HepG2 (cell line): Measurements from ENCODE around the gene NUDT22. TPM values are rescaled to one million over a fixed set of nuclear protein-coding genes. Genes with fewer than 3 reads are reported as not detected.

Source experiments
- BCL6 ChIP-seq: IDR thresholded peaks from 2 replicates; pipeline ENCODE4 v1.6.1; 2016; ENCODE audit warnings: missing genetic modification reagents, missing compliant biosample characterization
- GLI4 ChIP-seq: sonication (generic); formaldehyde crosslinking; IDR thresholded peaks from 2 replicates; pipeline ENCODE4 v1.5.1; 2020; ENCODE audit warnings: missing genetic modification reagents, mild to moderate bottlenecking, moderate library complexity, borderline replicate concordance
- HMG20B ChIP-seq: conservative IDR thresholded peaks from 2 replicates; pipeline ENCODE4 v1.6.1; 2016; ENCODE audit warnings: missing genetic modification reagents, missing compliant biosample characterization
- LCORL ChIP-seq, 2 experiments: fragments of 450-650 bp in 1 of 2; sonication (generic) in 1 of 2; formaldehyde crosslinking in 1 of 2; IDR thresholded peaks; 2 replicates each; pipeline versions ENCODE4 v1.5.0 to v1.6.1; 2017 to 2020; ENCODE audit warnings: antibody characterized with exemption in 1 of 2, missing genetic modification reagents in 1 of 2
- NFE2 ChIP-seq: sonication (generic); formaldehyde crosslinking; IDR thresholded peaks from 2 replicates; pipeline ENCODE4 v1.4.0; 2020; ENCODE audit warnings: missing genetic modification reagents
- SETDB1 ChIP-seq: sonication (generic); formaldehyde crosslinking; IDR thresholded peaks from 2 replicates; pipeline ENCODE4 v1.5.1; 2020; ENCODE audit warnings: missing genetic modification reagents, mild to moderate bottlenecking, borderline replicate concordance
- SMC3 ChIP-seq: IDR thresholded peaks from 2 replicates; pipeline ENCODE4 v1.6.1; 2011; ENCODE audit warnings: low read length, improper control_type of control experiment
- TAF15 ChIP-seq: fragments of 200-400 bp; formaldehyde crosslinking; IDR thresholded peaks from one replicate; pipeline ENCODE4 v1.6.1; 2018; ENCODE audit warnings: mild to moderate bottlenecking, low read depth, low read length; ENCODE audit not compliant: poor library complexity, severe bottlenecking
- TARDBP ChIP-seq: sonication (generic); formaldehyde crosslinking; IDR thresholded peaks from 2 replicates; pipeline ENCODE4 v1.8.0; 2022; ENCODE audit warnings: mild to moderate bottlenecking, missing genetic modification reagents
- ZFP37 ChIP-seq: sonication (generic); formaldehyde crosslinking; IDR thresholded peaks from 2 replicates; pipeline ENCODE4 v1.4.0; 2020; ENCODE audit warnings: missing genetic modification reagents, borderline replicate concordance
- ZNF232 ChIP-seq: sonication (generic); formaldehyde crosslinking; IDR thresholded peaks from 2 replicates; pipeline ENCODE4 v1.4.0; 2020; ENCODE audit warnings: missing genetic modification reagents, borderline replicate concordance
- ZNF253 ChIP-seq: sonication (generic); formaldehyde crosslinking; IDR thresholded peaks from 2 replicates; pipeline ENCODE4 v1.8.0; 2022; ENCODE audit warnings: mild to moderate bottlenecking, missing genetic modification reagents, borderline replicate concordance
- ZNF30 ChIP-seq: sonication (generic); formaldehyde crosslinking; IDR thresholded peaks from 2 replicates; pipeline ENCODE4 v1.5.0; 2020; ENCODE audit warnings: mild to moderate bottlenecking, missing genetic modification reagents
- ZNF552 ChIP-seq: sonication (generic); formaldehyde crosslinking; IDR thresholded peaks from 2 replicates; pipeline ENCODE4 v1.9.0; 2022; ENCODE audit warnings: missing genetic modification reagents, mild to moderate bottlenecking, borderline replicate concordance
- ZNF720 ChIP-seq: sonication (generic); formaldehyde crosslinking; IDR thresholded peaks from 2 replicates; pipeline ENCODE4 v1.4.0; 2020; ENCODE audit warnings: missing genetic modification reagents
- ZNF777 ChIP-seq: sonication (generic); formaldehyde crosslinking; IDR thresholded peaks from 2 replicates; pipeline ENCODE4 v1.4.0; 2020; ENCODE audit warnings: missing genetic modification reagents
- polyA plus RNA-seq, 8 experiments: library from polyadenylated mRNA; depleted of rRNA in 3 of 8; stranded (reverse) in 7 of 8; unstranded in 1 of 8; fragments of >200 nt; fragmentation: Illumina TruSeq in 4 of 8; extraction: Trizol in 4 of 8; gene quantifications; 2 replicates each; pipeline versions ENCODE4 v1.2.1 to v1.2.3, GENCODE V29; 2011 to 2016; ENCODE audit warnings: low read depth in 4 of 8, missing spikeins in 1 of 8, mixed read lengths in 1 of 8; ENCODE audit not compliant: insufficient read depth in 1 of 8
- total RNA-seq, 5 experiments: library from RNA; depleted of rRNA; stranded (reverse); fragments of >200 nt; fragmentation: Illumina TruSeq; extraction: Trizol; gene quantifications; 2 replicates each; pipeline ENCODE4 v1.2.3, GENCODE V29; 2016; ENCODE audit warnings: low read depth in 1 of 5
- TF ChIP-seq, protein P1 (sequence below): sonication (generic); formaldehyde crosslinking; IDR thresholded peaks from 2 replicates; pipeline ENCODE4 v1.8.0; 2022; ENCODE audit warnings: mild to moderate bottlenecking, missing genetic modification reagents; ENCODE audit not compliant: insufficient replicate concordance
- TF ChIP-seq, protein P2 (sequence below): sonication (generic); formaldehyde crosslinking; IDR thresholded peaks from 2 replicates; pipeline ENCODE4 v1.4.0; 2020; ENCODE audit warnings: missing genetic modification reagents
- TF ChIP-seq, protein P3 (sequence below): sonication (generic); formaldehyde crosslinking; IDR thresholded peaks from 2 replicates; pipeline ENCODE4 v1.5.0; 2020; ENCODE audit warnings: missing genetic modification reagents, mild to moderate bottlenecking, borderline replicate concordance
- TF ChIP-seq, protein P4 (sequence below): IDR thresholded peaks from 2 replicates; pipeline ENCODE4 v1.6.1; 2012; ENCODE audit warnings: low read depth, low read length, improper control_type of control experiment
- TF ChIP-seq, protein P5 (sequence below): sonication (generic); formaldehyde crosslinking; conservative IDR thresholded peaks from 2 replicates; pipeline ENCODE4 v1.8.0; 2022; ENCODE audit warnings: mild to moderate bottlenecking, moderate library complexity, missing genetic modification reagents

Gene NUDT22
- total and polyA plus RNA-seq, 2 of the 13 experiments (the other 11 are each of a cell fraction or from before 2014, with no cell fraction given) = 33.5 to 39.8 TPM

DNA sequence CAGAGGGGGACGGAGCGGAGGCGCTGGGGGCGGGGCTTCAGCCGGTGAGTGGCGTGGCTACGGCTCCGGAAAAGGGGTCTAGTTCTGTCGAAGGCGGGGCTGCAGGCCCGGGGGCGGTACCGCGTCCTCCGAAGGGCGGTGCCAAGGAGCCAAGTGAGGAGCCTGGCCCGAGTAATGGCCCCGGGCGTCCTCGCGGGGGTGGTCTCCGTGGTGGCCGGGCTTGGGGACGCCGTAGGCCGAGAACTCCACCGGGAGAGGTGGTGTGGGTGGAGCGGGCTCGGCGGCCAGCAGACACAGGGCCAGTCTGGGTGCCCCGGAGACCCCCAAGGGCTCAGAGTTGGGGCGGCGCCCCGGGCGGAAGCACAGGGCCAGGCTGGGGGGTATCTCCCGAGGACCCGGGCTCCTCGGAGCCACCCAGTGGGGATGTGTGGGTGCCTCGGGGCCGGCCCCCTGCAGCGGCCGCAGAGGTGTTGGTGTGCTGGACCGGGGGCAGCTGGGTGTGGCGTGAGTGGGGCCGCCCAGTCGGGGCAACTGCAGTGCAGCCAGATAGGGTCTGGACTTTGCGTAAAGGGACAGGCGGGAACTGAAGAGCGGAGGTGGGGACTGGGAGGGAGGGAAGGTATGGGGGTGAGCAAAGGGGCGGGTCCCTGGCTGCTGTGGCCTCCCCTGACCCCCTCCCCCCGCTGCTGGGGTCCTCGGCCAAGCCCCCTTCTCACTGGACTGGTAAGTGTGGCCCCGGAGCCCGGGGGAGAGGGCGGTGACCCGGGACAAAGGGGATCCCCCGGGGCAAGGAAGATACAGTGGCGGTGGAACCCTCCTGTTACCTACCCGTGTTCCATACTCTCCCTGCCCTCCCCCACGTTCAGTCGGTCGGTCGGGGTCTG, 15.7 kb downstream of the NUDT22 start (continued):
- no peak for TF ChIP-seq LCORL (IDR thresholded peaks at IDR 0.05)
- no peak for TF ChIP-seq LCORL (CRISPR knock-in tag; IDR thresholded peaks at IDR 0.05)
- TF ChIP-seq ZNF30 (CRISPR knock-in tag) = no peak
- no peak for TF ChIP-seq ZNF232
- TF ChIP-seq ZNF720 (CRISPR knock-in tag) = no peak
- no peak for TF ChIP-seq GLI4 (CRISPR knock-in tag)
- no peak for TF ChIP-seq TARDBP (CRISPR knock-in tag)
- no peak for TF ChIP-seq HMG20B (CRISPR knock-in tag)
- TF ChIP-seq, protein P1, sequence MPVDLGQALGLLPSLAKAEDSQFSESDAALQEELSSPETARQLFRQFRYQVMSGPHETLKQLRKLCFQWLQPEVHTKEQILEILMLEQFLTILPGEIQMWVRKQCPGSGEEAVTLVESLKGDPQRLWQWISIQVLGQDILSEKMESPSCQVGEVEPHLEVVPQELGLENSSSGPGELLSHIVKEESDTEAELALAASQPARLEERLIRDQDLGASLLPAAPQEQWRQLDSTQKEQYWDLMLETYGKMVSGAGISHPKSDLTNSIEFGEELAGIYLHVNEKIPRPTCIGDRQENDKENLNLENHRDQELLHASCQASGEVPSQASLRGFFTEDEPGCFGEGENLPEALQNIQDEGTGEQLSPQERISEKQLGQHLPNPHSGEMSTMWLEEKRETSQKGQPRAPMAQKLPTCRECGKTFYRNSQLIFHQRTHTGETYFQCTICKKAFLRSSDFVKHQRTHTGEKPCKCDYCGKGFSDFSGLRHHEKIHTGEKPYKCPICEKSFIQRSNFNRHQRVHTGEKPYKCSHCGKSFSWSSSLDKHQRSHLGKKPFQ (CRISPR knock-in tag) = no peak
- no peak for TF ChIP-seq BCL6 (CRISPR knock-in tag)
- TF ChIP-seq, protein P2, sequence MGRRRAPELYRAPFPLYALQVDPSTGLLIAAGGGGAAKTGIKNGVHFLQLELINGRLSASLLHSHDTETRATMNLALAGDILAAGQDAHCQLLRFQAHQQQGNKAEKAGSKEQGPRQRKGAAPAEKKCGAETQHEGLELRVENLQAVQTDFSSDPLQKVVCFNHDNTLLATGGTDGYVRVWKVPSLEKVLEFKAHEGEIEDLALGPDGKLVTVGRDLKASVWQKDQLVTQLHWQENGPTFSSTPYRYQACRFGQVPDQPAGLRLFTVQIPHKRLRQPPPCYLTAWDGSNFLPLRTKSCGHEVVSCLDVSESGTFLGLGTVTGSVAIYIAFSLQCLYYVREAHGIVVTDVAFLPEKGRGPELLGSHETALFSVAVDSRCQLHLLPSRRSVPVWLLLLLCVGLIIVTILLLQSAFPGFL (CRISPR knock-in tag) = no peak
- TF ChIP-seq, protein P3, sequence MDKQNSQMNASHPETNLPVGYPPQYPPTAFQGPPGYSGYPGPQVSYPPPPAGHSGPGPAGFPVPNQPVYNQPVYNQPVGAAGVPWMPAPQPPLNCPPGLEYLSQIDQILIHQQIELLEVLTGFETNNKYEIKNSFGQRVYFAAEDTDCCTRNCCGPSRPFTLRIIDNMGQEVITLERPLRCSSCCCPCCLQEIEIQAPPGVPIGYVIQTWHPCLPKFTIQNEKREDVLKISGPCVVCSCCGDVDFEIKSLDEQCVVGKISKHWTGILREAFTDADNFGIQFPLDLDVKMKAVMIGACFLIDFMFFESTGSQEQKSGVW (CRISPR knock-in tag) = no peak
- no peak for TF ChIP-seq ZNF253 (CRISPR knock-in tag)
- no peak for TF ChIP-seq ZFP37 (CRISPR knock-in tag)
- TF ChIP-seq SETDB1 = no peak
- TF ChIP-seq SMC3 = no peak
- TF ChIP-seq ZNF552 (CRISPR knock-in tag) = no peak
- peak; percentile 26 for TF ChIP-seq TAF15
- TF ChIP-seq NFE2 (CRISPR knock-in tag) = no peak
- TF ChIP-seq, protein P4, sequence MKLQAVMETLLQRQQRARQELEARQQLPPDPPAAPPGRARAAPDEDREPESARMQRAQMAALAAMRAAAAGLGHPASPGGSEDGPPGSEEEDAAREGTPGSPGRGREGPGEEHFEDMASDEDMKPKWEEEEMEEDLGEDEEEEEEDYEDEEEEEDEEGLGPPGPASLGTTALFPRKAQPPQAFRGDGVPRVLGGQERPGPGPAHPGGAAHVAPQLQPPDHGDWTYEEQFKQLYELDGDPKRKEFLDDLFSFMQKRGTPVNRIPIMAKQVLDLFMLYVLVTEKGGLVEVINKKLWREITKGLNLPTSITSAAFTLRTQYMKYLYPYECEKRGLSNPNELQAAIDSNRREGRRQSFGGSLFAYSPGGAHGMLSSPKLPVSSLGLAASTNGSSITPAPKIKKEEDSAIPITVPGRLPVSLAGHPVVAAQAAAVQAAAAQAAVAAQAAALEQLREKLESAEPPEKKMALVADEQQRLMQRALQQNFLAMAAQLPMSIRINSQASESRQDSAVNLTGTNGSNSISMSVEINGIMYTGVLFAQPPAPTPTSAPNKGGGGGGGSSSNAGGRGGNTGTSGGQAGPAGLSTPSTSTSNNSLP = no peak
- TF ChIP-seq ZNF777 (CRISPR knock-in tag) = peak; percentile 60; the same call in 1 of the 2 replicates
- TF ChIP-seq, protein P5, sequence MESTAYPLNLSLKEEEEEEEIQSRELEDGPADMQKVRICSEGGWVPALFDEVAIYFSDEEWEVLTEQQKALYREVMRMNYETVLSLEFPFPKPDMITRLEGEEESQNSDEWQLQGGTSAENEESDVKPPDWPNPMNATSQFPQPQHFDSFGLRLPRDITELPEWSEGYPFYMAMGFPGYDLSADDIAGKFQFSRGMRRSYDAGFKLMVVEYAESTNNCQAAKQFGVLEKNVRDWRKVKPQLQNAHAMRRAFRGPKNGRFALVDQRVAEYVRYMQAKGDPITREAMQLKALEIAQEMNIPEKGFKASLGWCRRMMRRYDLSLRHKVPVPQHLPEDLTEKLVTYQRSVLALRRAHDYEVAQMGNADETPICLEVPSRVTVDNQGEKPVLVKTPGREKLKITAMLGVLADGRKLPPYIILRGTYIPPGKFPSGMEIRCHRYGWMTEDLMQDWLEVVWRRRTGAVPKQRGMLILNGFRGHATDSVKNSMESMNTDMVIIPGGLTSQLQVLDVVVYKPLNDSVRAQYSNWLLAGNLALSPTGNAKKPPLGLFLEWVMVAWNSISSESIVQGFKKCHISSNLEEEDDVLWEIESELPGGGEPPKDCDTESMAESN (CRISPR knock-in tag) = no peak
